ENCODE results near the gene VWF. TPM values are rescaled to one million over a fixed set of nuclear protein-coding genes. Genes with fewer than 3 reads are reported as not detected.
"Not testable (repeated sequence)": the region's sequence is repeated elsewhere in the genome, so short reads cannot be mapped to it uniquely, and the experiment has no call there.

Gene VWF
- total RNA-seq, 1 donor = 13.5 TPM

DNA sequence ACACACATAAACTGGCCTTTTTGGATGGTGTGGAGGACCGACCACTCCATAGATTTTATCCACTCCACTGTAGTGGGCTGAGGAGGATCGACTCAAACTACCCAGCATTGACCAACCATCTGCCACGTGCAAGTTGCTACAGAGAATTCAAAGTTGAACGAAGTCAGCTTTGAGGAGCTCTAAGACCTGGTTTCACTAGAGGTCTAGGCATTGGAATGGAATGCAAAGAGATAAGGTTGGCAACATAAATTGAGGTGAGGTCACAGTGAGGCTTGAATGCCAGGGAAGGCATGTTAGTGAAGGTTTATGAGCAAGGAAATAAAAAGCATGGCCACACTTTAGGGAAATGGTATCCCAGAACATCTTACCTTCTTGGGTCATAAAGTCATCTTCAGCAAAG is 14.5 kb downstream of the VWF start:
- no peak for DNase-seq (ENCODE audit: low read depth in 2 of 3, low spot score in 2 of 3)

DNA sequence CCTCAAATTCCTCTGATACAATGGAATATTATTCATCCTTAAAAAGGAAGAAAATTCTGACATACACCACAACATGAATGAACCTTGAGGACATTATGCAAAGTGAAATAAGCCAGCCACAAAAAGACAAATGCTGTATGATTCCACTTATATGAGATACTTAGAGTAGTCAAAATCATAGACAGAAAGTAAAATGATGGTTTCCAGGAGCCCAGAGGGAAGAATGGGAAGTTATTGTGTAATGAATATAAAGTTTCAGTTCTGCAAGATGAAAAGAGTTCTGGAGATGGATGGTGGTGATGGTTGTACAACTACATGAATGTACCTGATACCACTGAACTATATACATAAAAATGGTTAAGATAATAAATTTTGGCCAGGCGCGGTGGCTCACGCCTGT is 18.3 kb downstream of the VWF start:
- no peak for DNase-seq (ENCODE audit: low read depth in 2 of 3, low spot score in 2 of 3)

GRCh38 chr12:6104842-6105241 is 19.6 kb downstream of the VWF start:
- no peak for DNase-seq (ENCODE audit: low read depth in 2 of 3, low spot score in 2 of 3)

DNA sequence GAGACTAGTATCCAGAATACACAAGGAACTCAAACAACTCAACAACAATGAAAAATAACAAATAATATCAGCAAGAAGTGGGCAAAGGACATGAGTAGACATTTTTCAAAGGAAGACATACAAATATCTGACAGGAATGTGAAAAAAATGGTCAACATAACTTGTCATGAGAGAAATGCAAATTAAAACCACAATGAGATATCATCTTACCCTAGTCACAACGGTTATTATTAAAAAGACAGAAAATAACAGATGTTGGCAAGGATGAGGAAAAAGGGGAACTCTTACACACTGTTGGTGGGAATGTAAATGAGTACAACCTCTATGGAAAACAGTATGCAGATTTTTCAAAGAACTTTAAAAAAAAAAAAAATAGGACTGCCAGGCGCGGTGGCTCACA is 20.4 kb downstream of the VWF start:
- DNase-seq (ENCODE audit: low read depth in 2 of 3, low spot score in 2 of 3) = peak in 2 of 3 donors; percentile 74 to 95

GRCh38 chr12:6102021-6102420 is 22.4 kb downstream of the VWF start:
- not testable (repeated sequence) for DNase-seq (ENCODE audit: low read depth in 2 of 3, low spot score in 2 of 3)

DNA sequence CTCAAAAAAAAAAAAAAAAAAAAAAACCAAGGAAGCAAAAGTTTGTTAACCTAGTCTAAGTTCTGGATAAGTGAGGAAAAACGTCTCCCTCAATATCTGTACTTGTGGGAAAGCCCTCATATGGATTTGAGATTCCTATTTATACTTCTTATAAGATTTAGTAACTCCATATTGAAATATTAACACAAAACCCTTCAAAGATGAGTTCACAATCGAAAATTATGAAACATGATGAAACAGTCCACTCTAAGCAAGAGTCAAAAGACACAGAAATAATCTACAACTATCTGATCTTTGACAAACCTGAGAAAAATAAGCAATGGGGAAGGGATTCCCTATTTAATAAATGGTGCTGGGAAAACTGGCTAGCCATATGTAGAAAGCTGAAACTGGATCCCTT is 25.2 kb downstream of the VWF start:
- DNase-seq (ENCODE audit: low read depth in 2 of 3, low spot score in 2 of 3) = peak in 1 of 3 donors; percentile 51

DNA sequence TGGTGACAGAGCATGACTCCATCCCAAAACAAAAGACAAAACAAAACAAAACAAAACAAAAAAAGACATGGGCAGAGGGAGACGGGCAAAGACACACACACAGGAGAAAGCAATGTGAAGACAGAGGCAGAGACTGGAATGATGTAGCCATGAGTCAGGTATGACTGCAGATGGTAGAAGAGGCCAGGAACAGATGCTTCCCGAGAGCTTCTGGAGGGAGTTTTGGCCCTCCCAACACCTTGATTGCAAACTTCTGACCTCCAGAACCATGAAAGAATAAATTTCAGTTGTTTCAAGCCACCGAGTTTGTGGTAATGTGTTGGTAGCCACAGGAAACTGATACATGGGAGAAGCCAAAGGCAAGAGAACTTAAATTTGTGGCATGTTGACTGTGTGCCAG is 27.1 kb downstream of the VWF start:
- peak in 1 of 3 donors; percentile 29 for DNase-seq (ENCODE audit: low read depth in 2 of 3, low spot score in 2 of 3)

- no peak for DNase-seq (ENCODE audit: low read depth in 2 of 3, low spot score in 2 of 3)
These were observed 27.9 kb downstream of the VWF start for GRCh38 chr12:6096527-6096926.

DNA sequence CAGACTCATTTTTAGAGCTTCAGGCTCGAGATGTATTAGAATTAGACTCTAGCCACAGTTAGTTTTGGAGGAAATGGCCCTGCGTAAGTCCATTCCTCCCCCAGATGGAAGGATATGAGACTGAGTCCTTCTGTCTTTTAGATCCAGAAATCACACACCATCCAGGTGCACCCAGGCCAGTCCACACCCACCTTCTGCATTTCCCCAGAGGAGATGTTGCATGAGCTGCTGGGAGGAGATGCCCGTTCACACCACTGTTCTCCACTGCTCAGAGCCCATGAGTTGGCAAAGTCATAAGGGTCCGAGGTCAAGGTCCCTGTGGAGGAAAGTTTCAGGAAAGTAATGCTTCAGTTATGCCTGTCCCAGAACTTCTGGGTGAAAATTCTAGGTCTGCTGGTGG is 29.2 kb downstream of the VWF start:
- no peak for DNase-seq (ENCODE audit: low read depth in 2 of 3, low spot score in 2 of 3)

GRCh38 chr12:6093764-6094163 is 30.7 kb downstream of the VWF start:
- no peak for DNase-seq (ENCODE audit: low read depth in 2 of 3, low spot score in 2 of 3)

DNA sequence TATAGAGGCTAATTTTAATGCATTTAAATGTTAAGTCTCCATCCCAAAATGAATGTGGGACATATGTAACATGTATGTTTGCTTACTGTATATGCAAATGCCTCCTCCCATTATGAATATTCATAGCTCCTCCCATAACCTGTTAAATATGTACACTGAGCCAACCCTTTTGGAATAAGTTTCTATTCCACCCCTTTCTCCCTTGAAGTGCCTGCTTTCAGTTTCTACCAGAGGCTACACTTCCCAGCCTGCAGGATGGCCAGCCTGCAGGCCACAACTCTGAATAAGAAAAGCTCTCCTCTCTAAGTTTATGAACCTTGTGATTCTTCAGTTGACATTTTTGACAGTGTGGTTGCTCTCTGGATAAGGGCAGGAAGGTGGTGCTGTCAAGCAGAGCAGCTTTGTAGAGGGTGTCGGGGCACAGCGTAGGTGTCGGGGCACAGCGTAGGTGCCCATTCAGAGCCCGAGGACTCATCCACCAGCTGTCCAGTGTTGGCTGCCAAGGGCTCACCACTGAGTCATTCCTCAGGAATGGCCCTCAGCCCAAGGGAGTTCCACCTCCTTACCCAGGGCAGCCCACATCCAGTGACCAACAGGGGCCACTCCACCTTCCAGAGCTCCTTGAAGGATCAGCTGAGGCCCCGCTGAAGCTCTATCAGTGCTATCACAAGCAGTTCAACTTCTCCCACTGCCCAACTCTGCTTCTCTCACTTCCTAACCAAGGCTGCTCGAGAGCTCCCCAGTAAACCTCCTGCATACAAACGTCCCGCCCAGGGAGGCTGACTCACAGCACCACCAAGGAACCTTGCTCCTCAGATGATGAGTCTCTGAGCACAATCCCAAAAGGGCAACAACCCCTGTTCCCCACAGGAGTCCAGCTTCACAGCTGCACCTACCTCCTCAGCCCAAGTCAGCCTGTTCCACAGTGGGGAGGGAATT is 31.4 kb downstream of the VWF start:
- DNase-seq (ENCODE audit: low read depth in 2 of 3, low spot score in 2 of 3) = no peak

DNA sequence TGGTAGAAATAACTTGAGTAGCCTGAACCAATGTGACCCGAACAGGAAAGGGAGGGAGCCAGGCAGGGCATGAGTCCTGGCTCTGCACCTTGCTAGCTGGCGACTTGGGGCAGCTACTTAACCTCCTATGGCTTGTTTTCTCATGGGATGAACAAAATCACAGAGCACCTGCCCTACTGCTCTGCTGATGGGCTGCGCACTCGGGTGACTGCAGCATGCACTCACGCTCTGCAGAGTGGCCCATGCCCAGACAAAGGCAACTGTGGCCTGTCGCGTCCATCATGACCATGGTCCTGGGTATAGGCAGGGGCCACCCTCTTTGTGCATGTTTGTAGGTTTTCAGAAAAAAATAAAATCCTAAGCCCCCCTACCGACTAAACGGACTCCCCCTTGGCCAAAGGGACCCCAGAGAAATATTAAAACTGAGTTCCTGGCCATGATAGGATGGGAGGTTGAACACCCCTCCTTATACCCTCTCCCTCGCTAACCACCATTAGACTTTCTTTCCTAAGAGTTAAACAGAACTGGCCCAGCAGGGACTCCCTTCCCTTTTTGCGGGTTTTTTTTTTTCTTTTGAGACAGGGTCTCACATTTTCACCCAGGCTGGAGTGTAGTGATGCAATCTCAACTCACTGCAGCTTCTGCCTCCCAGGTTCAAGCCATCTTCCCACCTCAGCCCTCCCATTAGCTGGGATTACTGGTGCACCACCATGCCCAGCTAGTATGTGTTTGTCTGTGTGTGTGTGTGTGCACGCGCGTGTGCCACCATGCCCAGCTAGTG is 32.5 kb downstream of the VWF start:
- DNase-seq (ENCODE audit: low read depth in 2 of 3, low spot score in 2 of 3) = no peak

- no peak for DNase-seq (ENCODE audit: low read depth in 2 of 3, low spot score in 2 of 3)
These were observed 33.7 kb downstream of the VWF start for GRCh38 chr12:6090803-6091202.

DNA sequence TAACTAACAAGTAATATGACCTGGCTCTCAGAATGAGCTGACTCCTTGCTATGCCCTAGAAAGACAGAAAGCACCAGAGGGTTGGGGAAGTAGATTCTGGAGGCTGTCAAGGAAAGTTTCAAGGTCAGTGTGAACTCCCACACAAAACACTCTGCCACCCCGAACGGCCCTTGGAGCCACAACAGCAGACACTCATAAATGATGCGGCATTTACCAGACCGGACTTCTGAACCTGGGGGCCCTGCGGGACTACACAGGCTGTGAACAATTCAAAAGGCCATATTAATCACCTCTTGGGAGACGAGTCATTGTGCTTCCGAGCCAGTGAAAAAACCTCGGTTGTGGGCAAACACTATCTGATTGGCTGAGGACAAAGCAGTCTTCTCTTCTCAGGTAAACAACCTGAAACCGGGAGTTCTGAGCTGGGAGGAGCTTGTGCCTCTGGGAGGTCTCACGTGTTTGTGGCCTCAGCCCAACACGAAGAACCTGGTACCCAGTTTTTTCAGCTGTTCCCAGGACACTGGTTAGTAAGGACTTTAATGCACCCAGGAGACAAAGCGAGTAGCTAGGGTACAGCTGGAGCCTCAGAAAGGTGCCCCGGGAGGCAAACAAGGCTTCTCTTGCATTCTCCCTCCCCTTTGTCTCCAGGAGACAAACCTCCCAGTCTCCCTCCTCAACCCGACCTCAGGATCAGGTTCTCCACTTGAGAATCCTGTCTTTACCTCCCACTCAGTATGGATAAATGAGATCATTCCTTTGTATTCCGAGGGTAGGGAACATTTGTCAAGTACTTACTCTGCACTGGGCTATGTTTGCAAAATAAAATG is 35.3 kb downstream of the VWF start:
- no peak for DNase-seq (ENCODE audit: low read depth in 2 of 3, low spot score in 2 of 3)

- no peak for DNase-seq (ENCODE audit: low read depth in 2 of 3, low spot score in 2 of 3)
These were observed 38.2 kb downstream of the VWF start for GRCh38 chr12:6086316-6086715.

GRCh38 chr12:6085841-6086240 is 38.6 kb downstream of the VWF start:
- DNase-seq (ENCODE audit: low read depth in 2 of 3, low spot score in 2 of 3) = no peak

DNA sequence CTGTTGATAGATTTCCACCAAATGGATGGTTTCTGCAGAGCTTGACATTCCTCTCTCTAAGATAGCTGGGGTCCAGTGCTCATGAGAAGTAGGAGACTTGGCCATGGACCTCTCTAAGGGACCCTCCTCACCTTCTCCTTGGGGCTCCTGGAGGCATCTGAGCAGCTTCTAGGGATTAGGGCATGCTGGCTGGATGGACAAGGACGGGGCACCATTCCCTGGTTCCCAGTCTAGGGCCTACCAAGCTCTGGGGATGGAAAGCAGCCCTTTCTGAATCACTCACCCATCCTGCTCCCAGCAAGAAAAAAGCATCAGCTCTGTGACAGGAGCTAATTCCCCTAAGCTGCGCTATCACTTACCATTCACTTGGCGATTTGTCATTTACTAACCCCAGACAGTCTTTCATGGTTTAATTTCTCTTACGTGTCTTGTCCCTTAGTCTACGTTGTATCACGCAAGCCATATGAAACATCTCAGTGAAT is 39.5 kb downstream of the VWF start:
- no peak for DNase-seq (ENCODE audit: low read depth in 2 of 3, low spot score in 2 of 3)

DNA sequence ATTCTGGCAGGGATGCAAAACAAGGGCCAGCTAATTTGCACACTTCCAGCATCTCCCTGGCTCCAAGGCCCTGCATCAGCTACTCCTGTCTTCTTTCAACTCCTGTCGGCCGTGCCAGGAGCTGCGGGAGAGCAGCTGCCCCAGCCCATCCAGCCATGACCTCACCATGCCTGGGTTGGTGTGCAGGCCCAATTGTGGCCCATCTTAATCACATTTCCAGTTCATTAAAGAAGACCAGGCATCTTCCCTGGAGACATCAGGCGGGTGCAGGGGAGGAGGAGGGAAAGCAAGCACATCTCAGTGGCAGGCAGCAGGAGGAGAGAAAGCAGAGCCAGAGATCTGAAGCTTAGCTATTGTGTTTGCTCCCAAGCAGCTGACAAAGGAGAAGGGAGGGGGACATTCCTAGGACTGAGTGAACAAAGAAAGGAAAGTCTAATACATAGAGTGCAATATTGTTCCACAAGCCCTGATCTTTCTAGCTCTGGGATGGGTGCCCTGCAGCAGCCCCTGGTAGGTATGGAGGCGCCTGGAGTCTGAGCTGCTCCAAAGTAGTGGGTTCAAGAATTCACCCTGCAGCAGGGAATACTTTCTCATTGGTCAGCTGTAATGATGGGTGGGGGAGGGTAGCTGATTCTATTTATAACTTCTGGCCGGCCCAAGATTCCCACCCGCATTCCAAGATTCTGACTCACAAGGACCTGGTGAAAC is 40.1 kb downstream of the VWF start:
- no peak for DNase-seq (ENCODE audit: low read depth in 2 of 3, low spot score in 2 of 3)

DNA sequence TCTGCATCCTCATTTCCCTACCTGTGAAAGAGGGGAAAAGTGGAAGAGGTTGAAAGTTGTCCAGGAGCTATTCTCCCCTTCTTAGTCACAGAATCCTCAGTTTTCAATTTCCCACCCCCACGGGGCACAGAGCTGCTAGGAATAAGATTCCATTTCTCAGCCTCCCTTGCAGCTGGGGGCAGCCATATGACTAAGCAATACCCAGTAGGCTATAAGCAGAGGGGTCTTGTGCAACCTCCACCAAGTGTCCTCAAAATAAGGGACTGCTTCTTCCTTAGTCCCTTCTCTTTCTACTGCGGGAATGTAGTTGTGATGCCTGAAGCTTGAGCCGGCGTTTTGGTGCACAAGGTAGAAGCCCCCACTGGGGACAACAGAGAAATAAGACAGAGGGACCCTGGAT is 40.9 kb downstream of the VWF start:
- DNase-seq (ENCODE audit: low read depth in 2 of 3, low spot score in 2 of 3) = no peak

DNA sequence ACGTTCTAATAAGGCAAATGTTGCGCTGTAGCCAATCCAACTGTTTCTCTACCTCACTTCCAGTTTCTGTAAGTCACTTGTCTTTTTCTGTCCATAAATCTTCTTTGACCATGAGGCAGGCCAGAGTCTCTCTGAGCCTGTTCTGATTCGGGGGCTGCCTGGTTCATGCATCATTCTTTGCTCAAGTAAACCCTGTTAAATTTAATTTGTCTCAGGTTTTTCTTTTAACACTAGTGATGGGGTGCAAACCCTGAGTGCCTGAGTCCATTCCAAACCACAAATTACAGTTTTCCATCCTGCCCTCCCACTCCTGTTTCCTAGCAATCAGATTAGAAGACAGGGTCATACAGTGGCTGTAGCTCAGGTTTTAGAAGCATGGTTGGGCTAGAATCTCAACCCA is 41.9 kb downstream of the VWF start:
- DNase-seq (ENCODE audit: low read depth in 2 of 3, low spot score in 2 of 3) = no peak

Data from hematopoietic multipotent progenitor cell (in vitro differentiated cells).